ENCODE data around the gene SERTAD3. TPM values are rescaled to one million over a fixed set of nuclear protein-coding genes. Genes with fewer than 3 reads are reported as not detected.

The SERTAD3 gene
- polyA plus RNA-seq, 1 of the 3 experiments (the other 2 are of a cell fraction): 11.3 TPM

GRCh38 chr19:40461669-40462221, 17.6 kb upstream of the SERTAD3 start:
- no peaks in the 10 kb centered on the region for H3K36me3 ChIP-seq (replicated peaks in 1 of 2; ENCODE audit: control insufficient read depth in 1 of 2, insufficient read depth in 2 of 2, low read length in 1 of 2)
- CTCF ChIA-PET: interaction anchor here (0.6 to 1.7 kb wide), 3 partner anchors 44 to 140 kb away, joined by 3 read pairs; partner anchors contain the start of gene LTBP4
- POLR2A ChIA-PET: no interaction called here
- H3K79me2 ChIP-seq (ENCODE audit: insufficient read depth): no peaks in the 10 kb centered on the region; the same call in 1 of the 2 replicates
- no peak overlapping the region for H2AFZ ChIP-seq (ENCODE audit: low read depth)
- no peak overlapping the region for H3K9ac ChIP-seq
- no peaks in the 10 kb centered on the region for H3K9me3 ChIP-seq
- WGBS (ENCODE audit: low lambda C conversion rate): 77% methylated on average over 7 of the region's 7 CpGs
- peaks cover 5 to 17% of the 10 kb centered on the region in 2 experiments; a peak in 3 of 4 replicates for H3K4me1 ChIP-seq (ENCODE audit: control insufficient read depth in 1 of 2, insufficient read depth in 2 of 2, low read depth in 1 of 2, low read length in 1 of 2)
- H4K20me1 ChIP-seq (ENCODE audit: insufficient read depth): no peaks in the 10 kb centered on the region
- DNase-seq: no peak
- no peak overlapping the region for H3K27ac ChIP-seq (ENCODE audit: low read depth in 2 of 2, low read length in 1 of 2)
- TF ChIP-seq POLR2AphosphoS5 (IDR thresholded peaks at IDR 0.05; ENCODE audit: low read depth, low read length) (no peak), GATA2 (CRISPR knock-in tag; IDR thresholded peaks at IDR 0.05) (no peak), MEF2A (IDR thresholded peaks at IDR 0.05; ENCODE audit: borderline replicate concordance, low read depth) (no peak), ELF1 (IDR thresholded peaks at IDR 0.05) (no peak), YY1 (IDR thresholded peaks at IDR 0.05; ENCODE audit: low read depth) (no peak), IRF3 (IDR thresholded peaks at IDR 0.05; ENCODE audit: low read depth, low read length) (no peak), REST (IDR thresholded peaks at IDR 0.05; ENCODE audit: low read depth, low read length) (no peak)
- H3K4me2 ChIP-seq: no peak overlapping the region
- no peaks in the 10 kb centered on the region for H3K9me2 ChIP-seq
- H3K4me3 ChIP-seq (ENCODE audit: low read depth in 2 of 2, low read length in 1 of 2): no peak overlapping the region
- H3F3A ChIP-seq (replicated peaks; ENCODE audit: insufficient read depth): peaks cover 14% of the 10 kb centered on the region
- H3K27me3 ChIP-seq (ENCODE audit: insufficient read depth): no peaks in the 10 kb centered on the region

- Histone ChIP-seq H3K4me3 (ENCODE audit: low read depth in 2 of 2, low read length in 1 of 2) (no peak overlapping the region), H3K36me3 (replicated peaks in 1 of 2; ENCODE audit: control insufficient read depth in 1 of 2, insufficient read depth in 2 of 2, low read length in 1 of 2) (peaks cover 0 to 3% of the 10 kb centered on the region in 2 experiments), H3K79me2 (ENCODE audit: insufficient read depth) (no peaks in the 10 kb centered on the region; the same call in 1 of the 2 replicates), H3F3A (replicated peaks; ENCODE audit: insufficient read depth) (peaks cover 18% of the 10 kb centered on the region), H3K27me3 (ENCODE audit: insufficient read depth) (no peaks in the 10 kb centered on the region), H3K4me2 (no peak overlapping the region), H3K27ac (ENCODE audit: low read depth in 2 of 2, low read length in 1 of 2) (no peak overlapping the region), H3K4me1 (ENCODE audit: control insufficient read depth in 1 of 2, insufficient read depth in 2 of 2, low read depth in 1 of 2, low read length in 1 of 2) (peaks cover 5 to 7% of the 10 kb centered on the region in 2 experiments; a peak in 3 of 4 replicates), H3K9ac (no peak overlapping the region), H4K20me1 (ENCODE audit: insufficient read depth) (no peaks in the 10 kb centered on the region), H3K9me2 (no peaks in the 10 kb centered on the region), H2AFZ (ENCODE audit: low read depth) (no peak overlapping the region), H3K9me3 (no peaks in the 10 kb centered on the region)
- TF ChIP-seq FOXM1 (IDR thresholded peaks at IDR 0.05; ENCODE audit: low read depth): no peak
- TF ChIP-seq, protein P1, sequence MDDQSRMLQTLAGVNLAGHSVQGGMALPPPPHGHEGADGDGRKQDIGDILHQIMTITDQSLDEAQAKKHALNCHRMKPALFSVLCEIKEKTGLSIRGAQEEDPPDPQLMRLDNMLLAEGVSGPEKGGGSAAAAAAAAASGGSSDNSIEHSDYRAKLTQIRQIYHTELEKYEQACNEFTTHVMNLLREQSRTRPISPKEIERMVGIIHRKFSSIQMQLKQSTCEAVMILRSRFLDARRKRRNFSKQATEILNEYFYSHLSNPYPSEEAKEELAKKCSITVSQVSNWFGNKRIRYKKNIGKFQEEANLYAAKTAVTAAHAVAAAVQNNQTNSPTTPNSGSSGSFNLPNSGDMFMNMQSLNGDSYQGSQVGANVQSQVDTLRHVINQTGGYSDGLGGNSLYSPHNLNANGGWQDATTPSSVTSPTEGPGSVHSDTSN (IDR thresholded peaks at IDR 0.05): no peak
- TF ChIP-seq NRF1 (IDR thresholded peaks at IDR 0.05; ENCODE audit: low read depth, low read length): no peak
- TF ChIP-seq YY1 (IDR thresholded peaks at IDR 0.05; ENCODE audit: low read depth): no peak
- TF ChIP-seq EZH2phosphoT487 (IDR thresholded peaks at IDR 0.05; ENCODE audit: borderline replicate concordance, low read depth): no peak
- no peak for TF ChIP-seq IRF3 (IDR thresholded peaks at IDR 0.05; ENCODE audit: low read depth, low read length)
- TF ChIP-seq TCF12 (IDR thresholded peaks at IDR 0.05): no peak
- 88% methylated on average over 3 of the region's 3 CpGs for whole genome bisulfite sequencing (ENCODE audit: low lambda C conversion rate)
- no peak for DNase-seq
- ChIA-PET POLR2A (interaction anchor here (0.5 kb wide), 1 partner anchor 169 kb away, joined by 3 read pairs; no protein-coding TSS in a partner anchor), CTCF (interaction anchor here (1.3 to 1.5 kb wide), 2 partner anchors 155 to 174 kb away, joined by 3 to 6 read pairs; no protein-coding TSS in a partner anchor)
These were observed 16.1 kb upstream of the SERTAD3 start for GRCh38 chr19:40460185-40460584.

Data from SK-N-SH (cell line).